HepG2 (cell line): ENCODE results near the gene CDO1. TPM values are rescaled to one million over a fixed set of nuclear protein-coding genes. Genes with fewer than 3 reads are reported as not detected.
"Not testable (repeated sequence)": the region's sequence is repeated elsewhere in the genome, so short reads cannot be mapped to it uniquely, and the experiment has no call there.

Experiments used
- ATAC-seq: fragments of 200-7000 bp; cut with Tn5 transposase; 3 replicates; pipeline ENCODE4 v1.9.1; 2020; ENCODE audit warnings: mild to moderate bottlenecking, moderate library complexity
- BruUV-seq: library from RNA; stranded (reverse); fragments of 400-500 nt; replicated peaks from 2 replicates; lab custom pipeline; 2021; lab: Mats Ljungman, UMichigan
- CTCF ChIA-PET: fragments of 300-600 bp; formaldehyde crosslinking; extraction: SDS; loops from one replicate; lab custom pipeline; 2021; ENCODE audit warnings: low total read pairs, inconsistent platforms, low intra/inter-chr PET ratio; lab: Yijun Ruan, JAX
- POLR2A ChIA-PET: fragments of 350-600 bp; sonication (Branson Sonifier 250); formaldehyde crosslinking; loops from one replicate; lab custom pipeline; 2020; ENCODE audit warnings: antibody characterized with exemption, inconsistent platforms; lab: Yijun Ruan, JAX
- DNase-seq: peaks from one replicate; pipeline ENCODE4 v3.0.0-alpha.2; 2015; ENCODE audit warnings: low spot score
- FAIRE-seq: peaks from 3 replicates; lab custom pipeline; 2011; peaks lifted over from hg19 to GRCh38; lab: Jason Lieb, UNC
- H2AFZ ChIP-seq: one replicate; pipeline ENCODE4 v1.6.1; 2011; ENCODE audit warnings: low read length, inconsistent platforms
- H3K27ac ChIP-seq: fragments of 300-600 bp; 3 replicates; pipeline ENCODE4 v1.8.0; 2011; ENCODE audit warnings: mixed run types, mild to moderate bottlenecking, mixed read lengths, low read length, inconsistent platforms; ENCODE audit not compliant: insufficient read depth; ENCODE audit errors: extremely low read length
- H3K27me3 ChIP-seq, 2 experiments: fragments of 200-600 bp in 1 of 2; 2 replicates in 1 of 2; 3 replicates in 1 of 2; pipeline versions ENCODE4 v1.6.0 to v1.8.0; 2011; ENCODE audit warnings: low read length in 2 of 2, mild to moderate bottlenecking in 2 of 2, moderate library complexity in 2 of 2, inconsistent platforms in 1 of 2; ENCODE audit not compliant: insufficient read depth in 2 of 2, control insufficient read depth in 1 of 2
- H3K36me3 ChIP-seq, 2 experiments: fragments of 200-600 bp in 1 of 2; replicated peaks in 1 of 2; 2 replicates in 1 of 2; 3 replicates in 1 of 2; pipeline versions ENCODE4 v1.5.1 to v1.8.0; 2011; ENCODE audit warnings: low read length in 2 of 2, inconsistent platforms in 1 of 2; ENCODE audit not compliant: insufficient read depth in 2 of 2, control insufficient read depth in 1 of 2
- H3K4me1 ChIP-seq: 2 replicates; pipeline ENCODE4 v1.5.1; 2012; ENCODE audit warnings: low read length, inconsistent platforms; ENCODE audit not compliant: insufficient read depth
- H3K4me2 ChIP-seq: 2 replicates; pipeline ENCODE4 v1.6.0; 2011; ENCODE audit warnings: low read depth, low read length, inconsistent platforms
- H3K4me3 ChIP-seq, 3 experiments: fragments of 200-600 bp in 1 of 3; sonication (generic), shearing (Covaris generic) in 1 of 3; replicated peaks in 1 of 3; 2 replicates each; pipeline ENCODE4 v1.5.1; 2011 to 2016; ENCODE audit warnings: low read length in 3 of 3, inconsistent platforms in 2 of 3, low read depth in 2 of 3, mild to moderate bottlenecking in 2 of 3, control low read depth in 1 of 3, mixed read lengths in 1 of 3; ENCODE audit not compliant: insufficient read depth in 1 of 3
- H3K79me2 ChIP-seq: one replicate; pipeline ENCODE4 v1.6.1; 2011; ENCODE audit warnings: low read length, inconsistent platforms; ENCODE audit not compliant: insufficient read depth
- H3K9ac ChIP-seq: 2 replicates; pipeline ENCODE4 v1.6.0; 2011; ENCODE audit warnings: mild to moderate bottlenecking, low read depth, low read length, inconsistent platforms; ENCODE audit not compliant: insufficient read depth
- H3K9me3 ChIP-seq: 2 replicates; pipeline ENCODE4 v1.5.1; 2012; ENCODE audit warnings: mild to moderate bottlenecking, low read length
- H4K20me1 ChIP-seq: 2 replicates; pipeline ENCODE4 v1.6.0; 2011; ENCODE audit warnings: inconsistent platforms, mild to moderate bottlenecking, low read length, moderate library complexity; ENCODE audit not compliant: insufficient read depth
- AHR ChIP-seq: IDR thresholded peaks from 2 replicates; pipeline ENCODE4 v1.6.1; 2018; ENCODE audit warnings: missing genetic modification reagents, missing compliant biosample characterization
- MXD1 ChIP-seq: sonication (generic); formaldehyde crosslinking; IDR thresholded peaks from 2 replicates; pipeline ENCODE4 v1.4.0; 2020; ENCODE audit warnings: mild to moderate bottlenecking, missing genetic modification reagents
- NR0B2 ChIP-seq: sonication (generic); formaldehyde crosslinking; IDR thresholded peaks from 2 replicates; pipeline ENCODE4 v1.4.0; 2020; ENCODE audit warnings: mild to moderate bottlenecking, missing genetic modification reagents
- PPARG ChIP-seq: conservative IDR thresholded peaks from 2 replicates; pipeline ENCODE4 v1.6.1; 2016; ENCODE audit warnings: missing biosample characterization, missing genetic modification reagents
- ZNF136 ChIP-seq: sonication (generic); formaldehyde crosslinking; IDR thresholded peaks from 2 replicates; pipeline ENCODE4 v1.8.1; 2022; ENCODE audit warnings: low read depth, mild to moderate bottlenecking, moderate library complexity, missing genetic modification reagents
- ZNF558 ChIP-seq: sonication (generic); formaldehyde crosslinking; IDR thresholded peaks from 2 replicates; pipeline ENCODE4 v1.9.0; 2022; ENCODE audit warnings: mild to moderate bottlenecking, missing genetic modification reagents, borderline replicate concordance
- ZNF746 ChIP-seq: sonication (generic); formaldehyde crosslinking; IDR thresholded peaks from 2 replicates; pipeline ENCODE4 v1.8.0; 2022; ENCODE audit warnings: mild to moderate bottlenecking, missing genetic modification reagents
- ZNF841 ChIP-seq: sonication (generic); formaldehyde crosslinking; IDR thresholded peaks from 2 replicates; pipeline ENCODE4 v1.8.1; 2023; ENCODE audit warnings: missing genetic modification reagents, borderline replicate concordance
- WGBS: methylation state at CpG from one replicate; pipeline ENCODE4 v1.1.6; 2017; ENCODE audit warnings: low lambda C conversion rate; 5-methylcytosine and 5-hydroxymethylcytosine counted together
- in situ Hi-C: cut with HindIII; loops from 2 replicates; pipeline ENCODE4 v1.10.0; 2017; ENCODE audit warnings: low pct_unique_long_range_greater_than_20kb; ENCODE audit not compliant: extremely low pct_ligation_motif_present
- intact Hi-C: fragments of 100-400 bp; cut with micrococcal nuclease; formaldehyde crosslinking; loops from one replicate; pipeline ENCODE4 v1.10.0; 2022; ENCODE audit not compliant: unreplicated experiment
- polyA plus RNA-seq, 8 experiments: library from polyadenylated mRNA; depleted of rRNA in 3 of 8; stranded (reverse) in 7 of 8; unstranded in 1 of 8; fragments of >200 nt; fragmentation: Illumina TruSeq in 4 of 8; extraction: Trizol in 4 of 8; gene quantifications; 2 replicates each; pipeline versions ENCODE4 v1.2.1 to v1.2.3, GENCODE V29; 2011 to 2016; ENCODE audit warnings: low read depth in 4 of 8, missing spikeins in 1 of 8, mixed read lengths in 1 of 8; ENCODE audit not compliant: insufficient read depth in 1 of 8
- total RNA-seq, 5 experiments: library from RNA; depleted of rRNA; stranded (reverse); fragments of >200 nt; fragmentation: Illumina TruSeq; extraction: Trizol; gene quantifications; 2 replicates each; pipeline ENCODE4 v1.2.3, GENCODE V29; 2016; ENCODE audit warnings: low read depth in 1 of 5

CDO1 gene
- total and polyA plus RNA-seq, 2 of the 13 experiments (the other 11 are each of a cell fraction or from before 2014, with no cell fraction given) = 3.2 to 4.4 TPM

GRCh38 chr5:115809946-115810345 is 6.5 kb downstream of the CDO1 start:
- no peak overlapping the region for H3K4me3 ChIP-seq
- no peaks in the 10 kb centered on the region for H4K20me1 ChIP-seq
- WGBS = 78% methylated on average over 2 of the region's 2 CpGs
- no peak overlapping the region for H3K4me2 ChIP-seq
- intact Hi-C loops (no loop called here), in situ Hi-C loops (no loop called here)
- H3K27me3 ChIP-seq = peaks cover 0 to 15% of the 10 kb centered on the region in 2 experiments; a peak in 3 of 5 replicates
- H3K36me3 ChIP-seq = no peaks in the 10 kb centered on the region
- FAIRE-seq = no peak
- peaks cover 42% of the 10 kb centered on the region for H3K4me1 ChIP-seq
- ChIA-PET CTCF (no interaction called here), POLR2A (no interaction called here)
- H3K9me3 ChIP-seq = no peaks in the 10 kb centered on the region
- no TSS peak for BruUV-seq
- H3K27ac ChIP-seq = no peak overlapping the region
- no peak overlapping the region for H2AFZ ChIP-seq
- DNase-seq = no peak
- H3K9ac ChIP-seq = no peak overlapping the region
- ATAC-seq = no peak
- TF ChIP-seq ZNF558 (CRISPR knock-in tag) = no peak
- no peak for TF ChIP-seq AHR
- no peak for TF ChIP-seq NR0B2 (CRISPR knock-in tag)
- no peak for TF ChIP-seq ZNF746 (CRISPR knock-in tag)
- TF ChIP-seq PPARG = no peak
- no peak for TF ChIP-seq MXD1 (CRISPR knock-in tag)
- no peak for TF ChIP-seq ZNF841 (CRISPR knock-in tag)
- TF ChIP-seq ZNF136 (CRISPR knock-in tag) = no peak
- no peaks in the 10 kb centered on the region for H3K79me2 ChIP-seq

GRCh38 chr5:115808066-115808465 is 8.4 kb downstream of the CDO1 start:
- H3K4me3 ChIP-seq, H3K27ac ChIP-seq, ATAC-seq, FAIRE-seq, POLR2A ChIA-PET, H3K9ac ChIP-seq, intact Hi-C loops, H2AFZ ChIP-seq, H3K4me2 ChIP-seq, BruUV-seq, H3K36me3 ChIP-seq, H4K20me1 ChIP-seq, H3K79me2 ChIP-seq, CTCF ChIA-PET, in situ Hi-C loops, H3K27me3 ChIP-seq, DNase-seq, H3K9me3 ChIP-seq: not testable (repeated sequence)
- 90% methylated on average over 2 of the region's 2 CpGs for WGBS
- H3K4me1 ChIP-seq = peaks cover 24% of the 10 kb centered on the region
